ENCODE measurements around the gene AHCYL2. TPM values are rescaled to one million over a fixed set of nuclear protein-coding genes. Genes with fewer than 3 reads are reported as not detected.

Gene AHCYL2
- total and polyA plus RNA-seq, 2 of the 8 experiments (the other 6 are each of a cell fraction or from before 2014, with no cell fraction given) = 20.7 to 25.4 TPM

- TF ChIP-seq CHD7 (IDR thresholded peaks at IDR 0.05; ENCODE audit: insufficient replicate concordance, low read length) (no peak), GTF2F1 (IDR thresholded peaks at IDR 0.05; ENCODE audit: borderline replicate concordance, low read depth, low read length) (no peak), GABPA (IDR thresholded peaks at IDR 0.05; ENCODE audit: borderline replicate concordance, insufficient read depth, low read length) (no peak), TEAD4 (IDR thresholded peaks at IDR 0.05; ENCODE audit: low read depth, low read length) (no peak), POLR2A (IDR thresholded peaks at IDR 0.05; ENCODE audit: control extremely low read depth in 1 of 2, low read depth in 2 of 2, low read length in 2 of 2) (no peak), CTBP2 (IDR thresholded peaks at IDR 0.05; ENCODE audit: borderline replicate concordance, insufficient read depth, insufficient read length, low read length) (no peak), SAP30 (IDR thresholded peaks at IDR 0.05; ENCODE audit: insufficient read depth, insufficient replicate concordance, low read length) (no peak), HDAC2 (IDR thresholded peaks at IDR 0.05; ENCODE audit: borderline replicate concordance in 1 of 2, low read depth in 2 of 2, low read length in 2 of 2) (no peak)
These were observed 142.5 kb downstream of the AHCYL2 start (continued) for GRCh38 chr7:129367349-129367699.
